Stomach (tissue), 4 donors: Measurements from ENCODE around the gene MMD2.

Source experiments
- CTCF ChIP-seq, 7 experiments: fragments of 450-650 bp in 4 of 7; fragments of 200-600 bp in 3 of 7; sonication (generic) in 3 of 7; IDR thresholded peaks; one replicate each; pipeline ENCODE4 v1.5.1; 2016 to 2019; ENCODE audit warnings: antibody characterized with exemption in 7 of 7, control low read depth in 2 of 7, mild to moderate bottlenecking in 1 of 7
- POLR2A ChIP-seq, 4 donors: fragments of 450-650 bp; IDR thresholded peaks; one replicate each; pipeline ENCODE4 v1.6.1; 2016; ENCODE audit warnings: antibody characterized with exemption in 4 of 4, control low read depth in 2 of 4, mild to moderate bottlenecking in 1 of 4, moderate library complexity in 1 of 4

GRCh38 chr7:4931943-4932342 lies 27.0 kb downstream of the MMD2 start:
- TF ChIP-seq CTCF (IDR thresholded peaks at IDR 0.05) (no peak), POLR2A (IDR thresholded peaks at IDR 0.05) (no peak)
